Uterus (tissue), 2 donors: Measurements from ENCODE around the gene KRTAP6-2.

ENCODE experiments used
- POLR2A ChIP-seq, 2 donors: fragments of 450-650 bp; IDR thresholded peaks; one replicate each; pipeline ENCODE4 v1.6.1; 2016; ENCODE audit warnings: antibody characterized with exemption in 2 of 2, mild to moderate bottlenecking in 1 of 2, moderate library complexity in 1 of 2
- TF ChIP-seq, protein P1 (sequence below), 4 experiments: fragments of 200-600 bp in 2 of 4; fragments of 450-650 bp in 2 of 4; sonication (generic) in 2 of 4; IDR thresholded peaks; one replicate each; pipeline ENCODE4 v1.5.1; 2016 to 2019; ENCODE audit warnings: antibody characterized with exemption in 4 of 4, mild to moderate bottlenecking in 2 of 4, moderate library complexity in 1 of 4

DNA sequence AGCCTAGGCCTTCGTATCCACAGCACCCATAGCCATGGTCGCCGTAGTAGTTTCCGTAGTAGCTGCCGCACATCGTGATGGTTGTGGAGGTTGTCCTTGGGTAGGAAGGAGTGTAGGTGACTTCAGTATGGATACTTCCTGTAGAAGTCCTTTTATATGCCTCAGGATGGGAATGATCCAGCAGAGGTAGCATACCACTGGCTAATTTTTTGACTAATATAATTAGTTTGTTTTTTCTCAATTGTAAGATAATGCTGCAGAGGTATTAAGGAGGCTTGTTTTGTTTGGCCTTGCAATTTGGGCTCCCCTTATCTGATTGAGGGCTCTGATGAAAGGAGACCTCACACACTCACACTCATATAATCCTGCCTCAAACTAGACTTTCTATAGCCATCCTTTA lies at the start of gene KRTAP6-2:
- TF ChIP-seq, protein P1, sequence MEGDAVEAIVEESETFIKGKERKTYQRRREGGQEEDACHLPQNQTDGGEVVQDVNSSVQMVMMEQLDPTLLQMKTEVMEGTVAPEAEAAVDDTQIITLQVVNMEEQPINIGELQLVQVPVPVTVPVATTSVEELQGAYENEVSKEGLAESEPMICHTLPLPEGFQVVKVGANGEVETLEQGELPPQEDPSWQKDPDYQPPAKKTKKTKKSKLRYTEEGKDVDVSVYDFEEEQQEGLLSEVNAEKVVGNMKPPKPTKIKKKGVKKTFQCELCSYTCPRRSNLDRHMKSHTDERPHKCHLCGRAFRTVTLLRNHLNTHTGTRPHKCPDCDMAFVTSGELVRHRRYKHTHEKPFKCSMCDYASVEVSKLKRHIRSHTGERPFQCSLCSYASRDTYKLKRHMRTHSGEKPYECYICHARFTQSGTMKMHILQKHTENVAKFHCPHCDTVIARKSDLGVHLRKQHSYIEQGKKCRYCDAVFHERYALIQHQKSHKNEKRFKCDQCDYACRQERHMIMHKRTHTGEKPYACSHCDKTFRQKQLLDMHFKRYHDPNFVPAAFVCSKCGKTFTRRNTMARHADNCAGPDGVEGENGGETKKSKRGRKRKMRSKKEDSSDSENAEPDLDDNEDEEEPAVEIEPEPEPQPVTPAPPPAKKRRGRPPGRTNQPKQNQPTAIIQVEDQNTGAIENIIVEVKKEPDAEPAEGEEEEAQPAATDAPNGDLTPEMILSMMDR (IDR thresholded peaks at IDR 0.05): no peak
- TF ChIP-seq POLR2A (IDR thresholded peaks at IDR 0.05): no peak
